SH-SY5Y (cell line): ENCODE measurements around the gene XRCC1.

ENCODE experiments used
- GATA2 ChIP-seq: IDR thresholded peaks from 2 replicates; pipeline ENCODE4 v1.6.1; 2011; ENCODE audit warnings: mild to moderate bottlenecking, low read depth, low read length
- GATA3 ChIP-seq: IDR thresholded peaks from 2 replicates; pipeline ENCODE4 v1.6.1; 2011; ENCODE audit warnings: low read depth, mild to moderate bottlenecking, low read length, moderate library complexity

DNA sequence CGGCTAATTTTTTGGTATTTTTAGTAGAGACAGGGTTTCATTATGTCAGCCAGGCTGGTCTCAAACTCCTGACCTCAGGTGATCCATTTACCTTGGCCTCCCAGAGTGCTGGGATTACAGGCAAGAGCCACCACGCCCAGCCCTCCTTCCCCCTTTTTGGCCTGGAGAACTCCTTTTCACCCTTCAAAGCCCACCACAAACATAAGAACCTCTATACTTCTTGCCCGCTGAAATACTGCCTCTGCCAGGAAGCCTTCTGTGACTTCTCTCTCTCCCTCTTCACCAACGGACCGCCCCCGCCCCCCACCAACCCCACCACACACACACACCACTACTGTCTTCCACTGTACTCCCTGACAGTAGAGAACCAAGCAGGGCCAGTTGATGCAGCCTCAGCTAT lies 41.6 kb upstream of the XRCC1 start:
- TF ChIP-seq GATA2 = no peak
- no peak for TF ChIP-seq GATA3
